ENCODE results near the gene MACF1. TPM values are rescaled to one million over a fixed set of nuclear protein-coding genes. Genes with fewer than 3 reads are reported as not detected.

Gene MACF1
- total RNA-seq, 4 donors from 2014 or later, result 386 to 627 (median 576) TPM

- WGBS, result 36% methylated on average over 6 of the region's 6 CpGs
- no peaks in the 10 kb centered on the region for H3K36me3 ChIP-seq
Measured at GRCh38 chr1:39178541-39179431, 25.7 kb upstream of the MACF1 start.

GRCh38 chr1:39181311-39181710 lies 23.2 kb upstream of the MACF1 start:
- Histone ChIP-seq H3K4me3 (no peak overlapping the region), H3K27ac (replicated peaks in 1 of 4) (peak overlapping the region in 3 of 4 donors; percentile 66 to 83 (median 77)), H3K4me1 (peaks cover 47 to 86% (median 77%) of the 10 kb centered on the region in 4 donors), H3K27me3 (no peaks in the 10 kb centered on the region), H3K36me3 (no peaks in the 10 kb centered on the region), H3K9me3 (no peaks in the 10 kb centered on the region)
- WGBS, result 57% methylated on average over 3 of the region's 3 CpGs
- TF ChIP-seq EP300 (IDR thresholded peaks at IDR 0.05) (no peak), POLR2A (IDR thresholded peaks at IDR 0.05; ENCODE audit: low read depth) (no peak), POLR2AphosphoS5 (IDR thresholded peaks at IDR 0.05) (no peak)
- TF ChIP-seq, protein P1, sequence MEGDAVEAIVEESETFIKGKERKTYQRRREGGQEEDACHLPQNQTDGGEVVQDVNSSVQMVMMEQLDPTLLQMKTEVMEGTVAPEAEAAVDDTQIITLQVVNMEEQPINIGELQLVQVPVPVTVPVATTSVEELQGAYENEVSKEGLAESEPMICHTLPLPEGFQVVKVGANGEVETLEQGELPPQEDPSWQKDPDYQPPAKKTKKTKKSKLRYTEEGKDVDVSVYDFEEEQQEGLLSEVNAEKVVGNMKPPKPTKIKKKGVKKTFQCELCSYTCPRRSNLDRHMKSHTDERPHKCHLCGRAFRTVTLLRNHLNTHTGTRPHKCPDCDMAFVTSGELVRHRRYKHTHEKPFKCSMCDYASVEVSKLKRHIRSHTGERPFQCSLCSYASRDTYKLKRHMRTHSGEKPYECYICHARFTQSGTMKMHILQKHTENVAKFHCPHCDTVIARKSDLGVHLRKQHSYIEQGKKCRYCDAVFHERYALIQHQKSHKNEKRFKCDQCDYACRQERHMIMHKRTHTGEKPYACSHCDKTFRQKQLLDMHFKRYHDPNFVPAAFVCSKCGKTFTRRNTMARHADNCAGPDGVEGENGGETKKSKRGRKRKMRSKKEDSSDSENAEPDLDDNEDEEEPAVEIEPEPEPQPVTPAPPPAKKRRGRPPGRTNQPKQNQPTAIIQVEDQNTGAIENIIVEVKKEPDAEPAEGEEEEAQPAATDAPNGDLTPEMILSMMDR (IDR thresholded peaks at IDR 0.05), result no peak
- intact Hi-C loops (cut with DNase I), result no loop called here
- DNase-seq (ENCODE audit: extremely low spot score), result no peak

More at GRCh38 chr1:39178541-39179431, 25.7 kb upstream of the MACF1 start:
- H3K4me3 ChIP-seq, result peak overlapping the region in 1 of 4 donors; percentile 15
- no peaks in the 10 kb centered on the region for H3K9me3 ChIP-seq
- peak overlapping the region; percentile 66 to 83 (median 76) for H3K27ac ChIP-seq (replicated peaks in 1 of 4)
- peaks cover 38 to 86% (median 79%) of the 10 kb centered on the region in 4 donors for H3K4me1 ChIP-seq
- no peak for DNase-seq (ENCODE audit: extremely low spot score)
- intact Hi-C loops (cut with DNase I), result loop anchor here (5.0 kb wide), 1 partner anchor 71 kb away; no protein-coding TSS in a partner anchor
- H3K27me3 ChIP-seq, result no peaks in the 10 kb centered on the region
- TF ChIP-seq EP300 (IDR thresholded peaks at IDR 0.05) (peak; percentile 6), POLR2AphosphoS5 (IDR thresholded peaks at IDR 0.05) (peak; percentile 20 to 73), POLR2A (IDR thresholded peaks at IDR 0.05; ENCODE audit: low read depth) (no peak)
- TF ChIP-seq, protein P1 (IDR thresholded peaks at IDR 0.05), result no peak

DNA sequence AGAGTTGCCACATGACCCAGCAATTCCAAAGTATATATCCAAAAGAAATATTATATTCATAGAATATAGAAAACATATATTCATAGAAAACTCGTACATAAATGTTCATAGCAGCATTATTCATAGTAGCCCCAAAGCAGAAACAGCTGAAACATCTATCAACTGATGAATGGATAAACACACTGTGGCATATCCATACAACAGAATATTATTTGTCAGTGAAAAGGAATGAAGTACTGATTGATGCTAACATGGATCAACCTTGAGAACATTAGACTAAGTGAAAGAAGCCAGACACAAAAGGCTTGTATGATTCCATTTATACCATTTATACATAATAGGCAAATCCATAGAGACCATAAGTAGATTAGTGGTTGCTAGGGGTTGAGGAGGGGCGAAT lies 21.7 kb upstream of the MACF1 start:
- Histone ChIP-seq H3K4me1 (peaks cover 39 to 77% (median 69%) of the 10 kb centered on the region in 4 donors), H3K27me3 (no peaks in the 10 kb centered on the region), H3K27ac (replicated peaks in 1 of 4) (peak overlapping the region in 2 of 4 donors; percentile 50 to 70), H3K36me3 (no peaks in the 10 kb centered on the region), H3K9me3 (no peaks in the 10 kb centered on the region), H3K4me3 (no peak overlapping the region)
- 90% methylated on average over 2 of the region's 2 CpGs for WGBS
- TF ChIP-seq POLR2AphosphoS5 (IDR thresholded peaks at IDR 0.05), result no peak
- TF ChIP-seq EP300 (IDR thresholded peaks at IDR 0.05), result no peak
- no peak for DNase-seq (ENCODE audit: extremely low spot score)
- intact Hi-C loops (cut with DNase I), result no loop called here

- no peaks in the 10 kb centered on the region for H3K9me3 ChIP-seq
- H3K4me3 ChIP-seq, result no peak overlapping the region
- H3K36me3 ChIP-seq, result no peaks in the 10 kb centered on the region
- TF ChIP-seq EP300 (IDR thresholded peaks at IDR 0.05) (no peak), POLR2AphosphoS5 (IDR thresholded peaks at IDR 0.05) (peak; percentile 60 to 76), POLR2A (IDR thresholded peaks at IDR 0.05; ENCODE audit: low read depth) (no peak)
- TF ChIP-seq, protein P1 (IDR thresholded peaks at IDR 0.05), result peak; percentile 16 to 44 (median 32)
- 80% methylated on average over 4 of the region's 4 CpGs for WGBS
- DNase-seq (ENCODE audit: extremely low spot score), result no peak
- intact Hi-C loops (cut with DNase I), result no loop called here
- H3K27ac ChIP-seq (replicated peaks in 1 of 4), result peak overlapping the region; percentile 33 to 70 (median 57)
- no peaks in the 10 kb centered on the region for H3K27me3 ChIP-seq
- H3K4me1 ChIP-seq, result peaks cover 32 to 74% (median 68%) of the 10 kb centered on the region in 4 donors
Measured at GRCh38 chr1:39183503-39184353, 20.8 kb upstream of the MACF1 start.

Measured in esophagus muscularis mucosa (tissue), 4 donors.